Ascending aorta (tissue), 2 donors: ENCODE measurements around the gene FNIP2. TPM values are rescaled to one million over a fixed set of nuclear protein-coding genes. Genes with fewer than 3 reads are reported as not detected.
A peak's percentile ranks its signal among the peaks of the same experiment; 100 is the strongest.

Source experiments
- DNase-seq, 2 donors: peaks; one replicate each; pipeline ENCODE4 v3.0.0-alpha.2; 2019; ENCODE audit warnings: low spot score in 2 of 2
- H3K27ac ChIP-seq, 2 donors: fragments of 200-600 bp; sonication (generic); one replicate each; pipeline ENCODE4 v1.5.1; 2016 to 2017; ENCODE audit warnings: mild to moderate bottlenecking in 1 of 2
- H3K27me3 ChIP-seq: fragments of 200-600 bp; sonication (generic); one replicate; pipeline ENCODE4 v1.5.1; 2017
- H3K36me3 ChIP-seq, 2 donors: fragments of 200-600 bp; sonication (generic); one replicate each; pipeline ENCODE4 v1.5.1; 2016
- H3K4me1 ChIP-seq, 2 donors: fragments of 200-600 bp; sonication (generic); one replicate each; pipeline ENCODE4 v1.5.1; 2016 to 2017; ENCODE audit warnings: mild to moderate bottlenecking in 1 of 2
- H3K4me3 ChIP-seq, 2 donors: fragments of 200-600 bp; sonication (generic); one replicate each; pipeline ENCODE4 v1.5.1; 2016 to 2017; ENCODE audit warnings: mild to moderate bottlenecking in 1 of 2
- H3K9me3 ChIP-seq, 2 donors: fragments of 200-600 bp; sonication (generic); one replicate each; pipeline ENCODE4 v1.5.1; 2016
- CTCF ChIP-seq, 3 experiments: fragments of 200-600 bp in 2 of 3; fragments of 450-650 bp in 1 of 3; sonication (generic) in 2 of 3; IDR thresholded peaks; one replicate each; pipeline ENCODE4 v1.5.1; 2016 to 2019; ENCODE audit warnings: antibody characterized with exemption in 3 of 3, mild to moderate bottlenecking in 1 of 3, moderate library complexity in 1 of 3
- intact Hi-C: fragments of 100-400 bp; cut with DNase I; formaldehyde crosslinking; loops from one replicate; pipeline ENCODE4 v1.15.1; 2023
- total RNA-seq: library from RNA; depleted of rRNA; stranded (reverse); fragments of >200 nt; gene quantifications from one replicate; pipeline ENCODE4 v1.1.0, GENCODE V29; 2016

Gene FNIP2
- total RNA-seq, 1 donor from 2014 or later, result 44.1 TPM

DNA sequence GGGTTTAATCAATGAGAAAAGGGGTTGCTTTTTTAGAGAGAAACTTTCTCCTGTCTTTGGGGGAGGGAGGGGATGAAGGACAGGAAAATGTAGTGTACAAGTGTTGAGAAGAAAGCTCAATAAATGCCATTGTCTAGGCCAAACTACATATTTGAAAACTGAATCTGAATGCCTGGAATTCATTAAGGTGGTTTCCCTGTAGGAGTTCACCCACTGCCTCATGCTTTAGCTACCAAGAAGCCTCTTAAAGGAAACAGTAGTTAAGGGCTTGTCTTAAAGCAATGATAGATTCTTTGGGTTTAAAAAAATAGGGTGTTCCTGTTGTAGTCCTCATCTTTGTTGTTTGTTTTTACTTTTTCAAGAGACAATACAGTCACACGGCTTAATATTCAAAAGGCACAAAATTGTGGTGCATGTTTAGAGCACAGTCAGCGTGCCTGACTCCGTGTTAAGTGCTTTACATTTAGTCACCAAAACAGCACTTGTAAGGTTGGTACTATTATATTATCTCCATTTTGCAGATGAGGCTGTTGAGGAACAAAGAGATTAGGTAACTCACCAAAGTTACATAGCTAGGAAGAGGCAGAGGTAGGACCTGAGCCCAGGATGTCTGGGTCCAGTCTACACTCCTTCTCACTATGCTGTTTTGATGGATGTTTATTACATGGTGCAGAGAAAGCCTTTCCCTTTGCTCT lies 46.0 kb downstream of the FNIP2 start:
- intact Hi-C loops, result no loop called here
- TF ChIP-seq CTCF (IDR thresholded peaks at IDR 0.05), result no peak
- H3K4me3 ChIP-seq, result no peak overlapping the region
- peaks cover 2 to 41% of the 10 kb centered on the region in 2 donors for H3K4me1 ChIP-seq
- DNase-seq, result no peak
- H3K27ac ChIP-seq, result peak overlapping the region in 1 of 2 donors; percentile 48
- H3K27me3 ChIP-seq, result no peaks in the 10 kb centered on the region
- no peaks in the 10 kb centered on the region for H3K9me3 ChIP-seq
- H3K36me3 ChIP-seq, result no peaks in the 10 kb centered on the region

GRCh38 chr4:158816955-158817354 lies 48.1 kb downstream of the FNIP2 start:
- Histone ChIP-seq H3K36me3 (no peaks in the 10 kb centered on the region), H3K27ac (no peak overlapping the region), H3K4me1 (peaks cover 14 to 42% of the 10 kb centered on the region in 2 donors), H3K27me3 (no peaks in the 10 kb centered on the region), H3K4me3 (no peak overlapping the region), H3K9me3 (no peaks in the 10 kb centered on the region)
- intact Hi-C loops, result no loop called here
- DNase-seq, result no peak
- no peak for TF ChIP-seq CTCF (IDR thresholded peaks at IDR 0.05)

- H3K27me3 ChIP-seq, result no peaks in the 10 kb centered on the region
- intact Hi-C loops, result no loop called here
- no peak overlapping the region for H3K4me3 ChIP-seq
- no peaks in the 10 kb centered on the region for H3K9me3 ChIP-seq
- TF ChIP-seq CTCF (IDR thresholded peaks at IDR 0.05), result no peak
- no peak for DNase-seq
- H3K36me3 ChIP-seq, result no peaks in the 10 kb centered on the region
- peaks cover 14 to 39% of the 10 kb centered on the region in 2 donors for H3K4me1 ChIP-seq
- H3K27ac ChIP-seq, result peak overlapping the region; percentile 38 to 42
Observed at GRCh38 chr4:158817562-158818296, 48.9 kb downstream of the FNIP2 start.

GRCh38 chr4:158818560-158819140 lies 49.8 kb downstream of the FNIP2 start:
- Histone ChIP-seq H3K4me1 (peaks cover 14 to 43% of the 10 kb centered on the region in 2 donors), H3K4me3 (no peak overlapping the region), H3K36me3 (no peaks in the 10 kb centered on the region), H3K27me3 (no peaks in the 10 kb centered on the region), H3K9me3 (no peaks in the 10 kb centered on the region), H3K27ac (peak overlapping the region in 1 of 2 donors; percentile 9)
- intact Hi-C loops, result no loop called here
- DNase-seq, result no peak
- no peak for TF ChIP-seq CTCF (IDR thresholded peaks at IDR 0.05)

- intact Hi-C loops, result loop anchor here (2.0 kb wide), 1 partner anchor 51 kb away; the partner anchor contains the start of gene FNIP2
Observed at GRCh38 chr4:158819942-158820786, 51.3 kb downstream of the FNIP2 start.

More at GRCh38 chr4:158819942-158820786, 51.3 kb downstream of the FNIP2 start:
- Histone ChIP-seq H3K27me3 (no peaks in the 10 kb centered on the region), H3K9me3 (no peaks in the 10 kb centered on the region), H3K27ac (peak overlapping the region; percentile 76 to 87), H3K4me3 (no peak overlapping the region), H3K4me1 (peaks cover 16 to 53% of the 10 kb centered on the region in 2 donors), H3K36me3 (no peaks in the 10 kb centered on the region)
- no peak for DNase-seq
- no peak for TF ChIP-seq CTCF (IDR thresholded peaks at IDR 0.05)
